Mesendoderm (in vitro differentiated cells): Measurements from ENCODE around the gene FBXO40. TPM values are rescaled to one million over a fixed set of nuclear protein-coding genes. Genes with fewer than 3 reads are reported as not detected.

Source experiments
- small RNA-seq: library from polyadenylated mRNA; stranded (forward); fragments of <200 nt; extraction: miRNeasy Mini kit (QIAGEN cat#:217004); gene quantifications from one replicate; pipeline ENCODE3, GENCODE V24; 2013; ENCODE audit not compliant: insufficient read depth

Gene FBXO40

Small RNA genes within 50 kb of the gene (small RNA-seq; reads per million reads assigned to genes)
- gene RNU4-62P, result not detected
